ENCODE data around the gene SHBG.

The SHBG gene

DNA sequence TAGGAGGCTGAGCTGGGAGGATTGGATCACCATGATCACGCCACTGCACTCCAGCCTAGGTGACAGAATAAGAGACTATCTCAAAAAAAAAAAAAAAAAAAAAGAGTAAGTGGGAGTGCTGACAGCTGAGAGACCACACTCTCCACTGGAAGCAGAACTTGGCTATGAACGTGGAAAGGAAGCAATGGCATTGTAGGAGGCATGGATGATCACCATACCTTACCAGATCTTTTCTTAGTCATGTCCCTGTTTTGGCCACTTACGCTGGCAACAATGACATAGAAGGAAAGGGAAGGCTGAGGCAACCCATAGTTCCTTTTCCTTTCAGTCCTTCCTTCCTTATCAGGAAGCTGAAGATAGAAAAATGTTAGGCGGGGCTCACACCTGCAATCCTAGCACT is 17.1 kb downstream of the SHBG start:
- DNase-seq (ENCODE audit: low read depth): no peak

DNA sequence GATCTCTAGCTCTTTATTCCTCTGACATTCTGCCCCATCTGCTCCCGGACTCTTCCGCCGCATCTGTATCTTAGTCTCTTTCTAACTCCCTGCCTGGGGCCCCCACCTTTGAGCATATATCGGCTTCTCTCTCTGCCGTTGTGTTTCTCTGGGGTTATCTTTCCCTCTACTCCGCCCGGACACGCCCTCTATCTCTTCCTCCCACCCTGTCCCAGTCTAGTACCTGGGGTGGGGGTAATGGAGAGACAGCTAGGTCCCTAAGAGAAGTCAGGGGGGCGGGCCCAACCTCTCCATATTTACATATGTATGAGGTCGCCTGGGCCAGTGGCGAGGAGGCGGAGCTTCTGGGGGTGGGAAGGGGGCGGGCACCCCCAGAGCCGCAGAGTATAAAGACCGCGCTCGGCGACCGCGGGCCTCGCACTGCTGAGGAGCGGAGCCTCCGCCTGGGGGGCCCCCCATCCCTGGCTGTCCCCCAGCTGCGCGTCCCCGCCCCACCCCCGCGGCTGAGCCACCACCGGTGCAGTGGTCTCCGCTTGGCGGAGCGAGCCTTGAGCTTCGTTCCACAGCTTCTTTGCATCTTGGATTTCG is 20.7 kb downstream of the SHBG start, which contains the start of gene ATP1B2:
Gene ATP1B2, plus strand, starts transcription at position 418 of the 588 bp plus-strand sequence. CDS start 593 bp downstream, outside the sequence.
- DNase-seq (ENCODE audit: low read depth): peak; percentile 26

DNA sequence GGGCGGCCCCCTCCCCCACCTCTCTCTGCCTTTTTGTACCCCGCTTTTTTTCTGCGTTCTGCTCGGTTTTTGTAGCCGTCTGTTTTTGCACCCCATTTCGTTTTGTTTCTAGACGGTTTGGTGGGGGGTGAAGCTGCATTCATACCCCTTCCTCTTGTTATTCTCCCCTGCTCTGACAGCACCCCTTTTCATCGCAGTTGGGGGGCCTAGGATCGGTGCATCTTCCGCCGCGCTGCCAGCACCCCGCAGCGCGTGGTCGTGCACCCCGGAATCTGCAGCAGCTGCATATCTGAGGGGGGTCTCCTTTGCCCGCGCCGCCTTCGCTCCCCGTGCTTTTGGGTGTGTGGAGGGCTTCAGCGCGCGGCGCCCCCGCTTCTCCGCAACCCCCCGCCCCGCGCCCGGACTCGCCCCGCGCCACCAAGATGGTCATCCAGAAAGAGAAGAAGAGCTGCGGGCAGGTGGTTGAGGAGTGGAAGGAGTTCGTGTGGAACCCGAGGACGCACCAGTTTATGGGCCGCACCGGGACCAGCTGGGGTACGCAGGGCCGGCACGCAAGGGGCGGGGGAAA is 21.2 kb downstream of the SHBG start:
- DNase-seq (ENCODE audit: low read depth): no peak

DNA sequence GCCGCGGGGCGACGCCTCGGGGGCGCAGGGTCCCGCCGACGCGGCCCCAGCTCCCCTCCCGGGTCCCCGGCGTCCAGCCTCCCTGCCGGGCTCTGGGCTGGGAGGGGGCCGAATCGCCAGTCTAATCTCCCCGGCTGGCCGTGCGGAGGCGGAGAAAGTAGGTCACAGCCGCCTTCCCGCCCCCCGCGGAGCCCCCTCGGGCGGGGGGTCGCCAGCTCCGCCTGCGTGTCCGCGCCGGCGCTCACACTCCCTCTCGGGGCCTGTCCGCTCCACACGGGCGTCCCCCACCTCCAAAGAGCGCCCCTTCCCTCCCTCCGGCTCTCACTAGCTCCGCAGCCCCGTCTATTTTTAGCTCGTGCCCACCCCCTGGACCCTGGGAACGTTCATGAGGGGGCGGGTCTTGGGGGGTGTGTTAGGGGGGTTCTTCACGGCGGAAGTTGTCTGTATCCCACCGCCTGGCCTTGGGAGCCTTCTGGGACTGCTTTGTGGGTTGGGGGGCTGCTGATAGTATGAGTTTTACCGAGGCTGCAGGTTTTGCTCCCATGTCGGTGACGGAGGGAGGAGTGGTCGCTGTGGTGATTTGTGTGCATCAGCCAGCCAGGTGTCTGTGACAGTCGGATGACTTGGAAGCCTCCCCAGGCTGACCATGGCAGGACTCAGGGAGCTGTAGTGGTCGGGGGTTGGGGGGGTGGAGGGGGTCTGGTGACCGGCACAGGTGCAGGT is 21.9 kb downstream of the SHBG start:
- no peak for DNase-seq (ENCODE audit: low read depth)

DNA sequence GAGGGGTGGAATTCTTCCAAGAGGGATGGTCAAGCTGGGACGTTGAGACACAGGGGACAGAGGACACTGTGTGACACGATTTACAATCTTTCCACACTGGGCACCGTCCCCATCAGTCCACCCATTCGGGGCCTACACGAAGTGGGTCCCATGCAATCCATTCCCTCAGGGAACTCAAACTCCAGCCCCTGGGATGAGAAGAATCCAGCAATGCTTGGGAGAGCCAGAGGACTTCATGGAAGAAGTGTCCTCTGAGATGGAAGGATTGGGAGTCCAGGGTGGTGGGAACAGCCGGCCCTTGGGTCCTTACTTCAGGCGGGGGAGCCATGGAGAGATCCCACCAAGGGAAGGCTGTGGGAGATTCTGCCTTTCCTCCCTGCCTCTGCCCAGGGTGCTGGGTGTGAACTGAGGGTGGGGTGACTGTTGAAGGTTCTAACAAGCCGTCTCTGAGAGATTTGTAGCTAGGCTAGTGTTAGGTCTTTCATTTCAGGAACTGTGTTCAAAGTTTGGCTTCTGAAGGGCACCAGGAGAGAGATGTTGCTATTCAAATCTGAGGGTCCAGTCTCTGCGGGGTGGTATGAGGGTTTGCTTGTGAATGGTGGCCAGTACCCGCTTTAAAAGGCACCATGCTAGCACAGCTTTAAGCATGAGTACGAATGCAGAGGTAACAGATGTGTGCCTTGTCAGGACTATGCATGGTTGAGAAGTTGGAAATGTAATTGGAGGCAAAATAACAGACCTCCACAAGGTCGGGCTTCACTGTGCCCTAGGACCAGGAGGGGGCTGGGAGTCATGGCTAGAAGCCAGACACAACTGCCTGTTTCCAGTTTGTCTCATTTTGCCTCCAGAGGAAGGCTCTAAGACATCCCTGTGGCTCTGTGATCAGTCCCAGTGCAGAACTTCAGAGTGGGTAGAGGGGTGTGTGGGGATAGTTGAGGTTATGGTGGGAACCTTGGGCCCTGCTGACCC is 22.7 kb downstream of the SHBG start:
- DNase-seq (ENCODE audit: low read depth): no peak

DNA sequence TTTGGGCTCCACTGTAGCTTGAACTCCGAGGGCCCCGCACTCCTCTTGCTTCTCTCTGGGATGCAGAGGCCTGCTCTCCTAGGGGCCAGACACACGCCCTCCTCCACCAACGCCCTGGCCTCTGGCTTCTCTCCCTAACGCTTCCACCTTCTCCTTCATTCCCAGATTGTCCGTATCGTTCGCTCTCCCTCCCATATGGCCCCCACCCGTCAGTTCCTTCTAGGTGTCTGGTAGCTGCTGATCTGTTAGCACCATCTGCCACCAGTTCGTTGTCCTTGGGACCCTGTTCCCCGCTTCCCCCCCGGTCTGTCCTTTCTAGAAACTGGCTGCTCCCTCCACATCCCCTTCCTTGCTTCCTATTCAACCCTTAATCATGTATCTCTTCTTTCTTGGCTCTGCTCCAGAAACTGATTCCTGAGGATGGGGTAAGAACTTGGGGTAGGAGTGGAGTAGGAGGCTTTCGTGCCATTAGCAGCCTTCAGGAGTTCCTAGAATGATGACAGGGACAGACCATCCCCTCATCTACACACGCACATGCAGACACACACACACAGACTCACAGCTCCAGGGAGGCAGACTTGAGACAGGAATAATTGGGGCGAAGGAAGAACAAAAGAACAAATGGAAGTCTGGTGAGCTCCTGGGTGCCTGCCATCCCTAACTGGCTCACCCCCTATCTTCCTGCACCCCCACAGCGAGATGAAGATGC is 25.1 kb downstream of the SHBG start:
- DNase-seq (ENCODE audit: low read depth): no peak

DNA sequence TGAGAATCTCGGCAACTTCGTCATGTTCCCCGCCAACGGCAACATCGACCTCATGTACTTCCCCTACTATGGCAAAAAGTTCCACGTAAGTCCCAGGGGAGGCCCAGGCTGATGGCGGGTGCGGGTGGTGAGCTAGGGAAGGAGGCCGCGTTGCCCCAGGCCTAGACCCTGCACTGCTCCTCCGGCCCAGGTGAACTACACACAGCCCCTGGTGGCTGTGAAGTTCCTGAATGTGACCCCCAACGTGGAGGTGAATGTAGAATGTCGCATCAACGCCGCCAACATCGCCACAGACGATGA is 25.6 kb downstream of the SHBG start:
- no peak for DNase-seq (ENCODE audit: low read depth)

DNA sequence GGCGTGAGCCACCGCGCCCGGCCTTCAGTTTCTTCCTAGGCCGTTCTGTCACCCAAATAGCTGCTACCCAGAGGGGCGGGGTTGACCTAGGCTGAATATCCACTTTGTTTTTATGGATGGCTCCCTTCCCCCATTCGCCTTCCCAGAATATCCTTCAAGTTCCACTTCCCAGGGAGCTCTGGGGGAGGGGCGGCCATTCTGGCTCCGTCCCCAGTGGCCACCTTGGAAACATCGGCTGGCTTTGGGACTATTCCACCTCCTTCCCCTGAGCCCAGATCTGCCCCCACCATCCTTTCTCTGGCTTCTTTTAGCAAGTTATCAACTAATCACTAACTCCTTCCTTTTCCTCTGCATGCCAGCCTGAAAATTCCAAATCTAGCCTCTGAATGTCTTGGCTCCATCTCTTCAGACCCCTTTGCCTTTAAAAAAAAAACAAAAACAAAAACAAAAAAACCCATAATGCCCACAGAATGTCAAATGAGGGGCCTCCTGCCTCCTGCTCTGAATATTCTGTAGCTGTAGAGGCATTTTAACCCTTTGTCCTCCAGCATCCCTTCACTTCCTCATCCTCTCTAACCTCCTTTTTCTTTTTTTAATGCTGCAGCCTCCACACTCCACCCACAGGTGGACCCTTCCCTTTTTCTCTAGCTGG is 27.1 kb downstream of the SHBG start:
- no peak for DNase-seq (ENCODE audit: low read depth)

DNA sequence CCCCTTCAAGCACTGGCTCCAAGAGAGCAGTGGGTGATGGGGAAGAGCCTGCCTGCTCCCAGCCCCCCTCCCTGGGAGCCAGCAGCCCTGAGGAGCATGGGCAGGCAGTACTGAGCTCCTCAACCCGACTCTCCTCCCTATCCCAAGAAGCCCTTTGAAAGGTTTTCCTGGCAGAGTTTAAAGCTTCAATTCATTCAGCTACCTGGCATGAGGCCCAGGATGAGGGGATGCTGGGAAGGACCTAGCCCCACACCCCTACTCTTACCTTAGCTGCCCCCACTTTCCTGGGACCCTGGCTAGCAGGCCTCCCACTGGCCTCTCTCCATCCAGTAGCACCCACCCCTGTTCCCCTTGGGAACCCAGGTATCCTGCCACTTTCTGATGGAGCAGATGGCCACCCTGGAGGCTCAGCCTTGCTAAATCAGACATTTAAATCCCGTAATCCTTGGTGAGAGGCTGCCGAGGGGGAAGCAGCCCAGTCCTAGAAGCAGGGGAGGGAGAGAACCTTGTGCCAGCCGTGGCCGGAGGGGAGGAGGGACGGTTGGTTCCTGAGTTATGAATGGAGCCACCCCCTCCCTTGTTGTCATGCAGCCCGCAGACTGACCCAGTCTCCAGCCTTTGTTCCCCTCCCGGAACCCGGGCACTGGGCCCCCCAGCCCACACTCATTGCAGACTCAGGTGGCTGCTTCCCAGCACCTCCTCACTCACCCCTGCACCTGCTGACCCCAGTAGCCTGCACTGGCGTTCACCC is 37.9 kb downstream of the SHBG start:
- DNase-seq (ENCODE audit: low read depth): no peak

DNA sequence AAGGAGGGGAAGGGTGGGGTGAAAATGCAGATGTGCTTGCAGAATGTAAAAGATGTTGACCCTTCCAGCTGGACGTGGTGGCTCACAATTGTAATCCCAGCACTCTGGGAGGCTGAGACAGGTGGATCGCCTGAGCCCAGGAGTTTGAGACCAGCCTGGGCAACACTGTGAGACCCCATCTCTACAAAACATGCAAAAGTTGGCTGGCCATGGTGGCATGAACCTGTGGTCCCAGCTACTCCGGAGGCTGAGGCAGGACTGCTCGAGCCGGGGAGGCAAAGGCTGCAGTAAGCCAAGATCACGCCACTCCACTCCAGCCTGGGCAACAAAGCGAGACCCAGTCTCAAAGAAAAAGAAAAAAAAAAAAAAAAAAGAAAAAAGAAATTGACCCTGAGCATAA is 38.5 kb downstream of the SHBG start:
- DNase-seq (ENCODE audit: low read depth): no peak

DNA sequence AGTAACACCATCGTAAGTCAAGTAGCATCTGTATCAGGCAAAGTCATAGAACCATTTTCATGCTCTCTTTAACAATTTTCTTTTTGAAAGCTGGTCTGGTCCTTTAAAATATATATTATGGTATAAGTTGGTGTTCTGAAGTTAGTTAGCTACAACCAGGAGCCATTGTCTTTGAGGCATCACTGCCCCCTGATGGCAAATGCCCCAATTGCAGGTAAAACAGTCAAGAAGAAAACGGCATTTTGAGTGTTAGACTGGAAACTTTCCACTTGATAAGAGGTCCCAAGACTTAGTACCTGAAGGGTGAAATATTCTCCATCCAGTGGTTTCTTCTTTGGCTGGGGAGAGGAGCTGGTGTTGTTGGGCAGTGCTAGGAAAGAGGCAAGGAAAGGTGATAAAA is 43.3 kb downstream of the SHBG start:
- DNase-seq (ENCODE audit: low read depth): no peak

DNA sequence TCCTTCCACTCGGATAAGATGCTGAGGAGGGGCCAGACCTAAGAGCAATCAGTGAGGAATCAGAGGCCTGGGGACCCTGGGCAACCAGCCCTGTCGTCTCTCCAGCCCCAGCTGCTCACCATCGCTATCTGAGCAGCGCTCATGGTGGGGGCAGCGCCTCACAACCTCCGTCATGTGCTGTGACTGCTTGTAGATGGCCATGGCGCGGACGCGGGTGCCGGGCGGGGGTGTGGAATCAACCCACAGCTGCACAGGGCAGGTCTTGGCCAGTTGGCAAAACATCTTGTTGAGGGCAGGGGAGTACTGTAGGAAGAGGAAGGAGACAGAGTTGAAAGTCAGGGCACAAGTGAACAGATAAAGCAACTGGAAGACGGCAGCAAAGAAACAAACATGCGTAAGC is 45.0 kb downstream of the SHBG start:
- no peak for DNase-seq (ENCODE audit: low read depth)

DNA sequence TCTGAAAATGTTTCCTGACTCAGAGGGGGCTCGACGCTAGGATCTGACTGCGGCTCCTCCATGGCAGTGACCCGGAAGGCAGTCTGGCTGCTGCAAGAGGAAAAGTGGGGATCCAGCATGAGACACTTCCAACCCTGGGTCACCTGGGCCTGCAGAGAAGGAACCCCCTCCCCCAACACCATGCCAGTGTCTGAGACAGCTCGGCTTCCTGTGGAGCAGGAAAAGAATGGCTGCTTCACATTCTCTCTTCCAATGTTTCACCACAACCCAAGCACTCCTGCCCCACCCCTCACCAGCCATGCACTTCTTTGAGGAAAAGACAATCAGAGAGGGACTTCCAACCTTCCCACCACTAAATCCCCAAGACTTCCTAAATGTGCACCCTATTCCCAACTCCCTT is 46.6 kb downstream of the SHBG start:
- DNase-seq (ENCODE audit: low read depth): no peak

DNA sequence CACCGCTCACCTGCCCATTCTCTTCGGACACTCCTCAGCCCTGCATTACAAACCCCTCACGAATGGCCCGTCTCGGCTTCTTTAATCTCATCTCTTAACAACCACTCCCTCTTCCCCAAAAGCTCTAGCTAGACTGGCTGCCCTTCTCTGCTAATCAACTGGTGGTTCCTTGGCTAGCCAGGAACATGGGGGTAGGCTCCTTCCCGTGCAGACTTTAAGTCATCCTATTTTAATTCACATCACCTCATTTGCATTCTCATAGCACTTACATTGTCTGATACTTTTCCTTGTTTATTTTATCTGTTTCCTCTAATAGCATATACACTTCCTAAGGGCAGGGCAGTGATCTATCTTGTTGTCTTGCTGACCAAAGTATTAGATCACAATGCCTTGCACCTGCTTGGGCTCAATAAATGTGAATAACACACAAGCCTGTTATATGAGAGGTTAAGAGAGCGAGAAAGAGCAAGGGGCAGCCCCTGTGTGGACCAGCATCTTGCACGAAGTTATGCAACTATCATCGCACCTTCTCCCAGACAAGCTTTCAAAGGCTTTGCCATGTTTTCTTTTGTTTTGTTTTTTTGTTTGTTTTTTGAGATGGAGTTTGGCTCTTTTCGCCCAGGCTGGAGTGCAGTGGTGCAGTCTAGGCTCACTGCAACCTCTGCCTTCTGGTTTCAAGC is 47.6 kb downstream of the SHBG start:
- no peak for DNase-seq (ENCODE audit: low read depth)

All from stimulated activated CD8-positive, alpha-beta memory T cell treated with anti-CD3 and anti-CD28 coated beads, Interleukin-15, amount 100 ng/mL, for 24 hours (primary cell).